Liver (tissue), 9 donors: ENCODE results near the gene KRTAP12-4. TPM values are rescaled to one million over a fixed set of nuclear protein-coding genes. Genes with fewer than 3 reads are reported as not detected.

Experiments
- DNase-seq: peaks from one replicate; pipeline ENCODE4 v3.0.0-alpha.2; 2017; ENCODE audit warnings: low spot score
- H3K27ac ChIP-seq, 2 donors: one replicate each; pipeline ENCODE4 v1.7.0; 2013; ENCODE audit warnings: inconsistent platforms in 2 of 2, low read length in 2 of 2, control low read depth in 1 of 2, low read depth in 1 of 2, mild to moderate bottlenecking in 1 of 2
- H3K27me3 ChIP-seq, 4 donors: one replicate each; pipeline versions ENCODE4 v1.6.1 to v1.7.0; 2013; ENCODE audit warnings: low read length in 3 of 4, inconsistent platforms in 1 of 4, mild to moderate bottlenecking in 1 of 4, moderate library complexity in 1 of 4; ENCODE audit not compliant: control insufficient read depth in 4 of 4, insufficient read depth in 4 of 4
- H3K36me3 ChIP-seq, 4 donors: one replicate each; pipeline versions ENCODE4 v1.6.1 to v1.7.0; 2013; ENCODE audit warnings: low read length in 3 of 4, mild to moderate bottlenecking in 3 of 4, low read depth in 1 of 4, moderate library complexity in 1 of 4; ENCODE audit not compliant: control insufficient read depth in 4 of 4, insufficient read depth in 3 of 4
- H3K4me1 ChIP-seq, 4 donors: one replicate each; pipeline versions ENCODE4 v1.6.1 to v1.7.0; 2013; ENCODE audit warnings: low read length in 3 of 4, mild to moderate bottlenecking in 3 of 4, moderate library complexity in 1 of 4; ENCODE audit not compliant: control insufficient read depth in 4 of 4, insufficient read depth in 4 of 4
- H3K4me3 ChIP-seq, 3 donors: one replicate each; pipeline versions ENCODE4 v1.6.1 to v1.7.0; 2013; ENCODE audit warnings: low read length in 3 of 3, control low read depth in 1 of 3, low read depth in 1 of 3, mild to moderate bottlenecking in 1 of 3
- H3K9ac ChIP-seq, 2 donors: one replicate each; pipeline ENCODE4 v1.7.0; 2013; ENCODE audit warnings: low read length in 2 of 2, mild to moderate bottlenecking in 2 of 2, moderate library complexity in 2 of 2, control low read depth in 1 of 2, low read depth in 1 of 2
- H3K9me3 ChIP-seq, 4 donors: one replicate each; pipeline versions ENCODE4 v1.6.1 to v1.7.0; 2013; ENCODE audit warnings: low read length in 3 of 4; ENCODE audit not compliant: control insufficient read depth in 4 of 4
- ATF3 ChIP-seq: IDR thresholded peaks from 2 replicates; pipeline ENCODE4 v1.6.1; 2016; ENCODE audit warnings: antibody characterized with exemption
- CTCF ChIP-seq: fragments of 150-350 bp; IDR thresholded peaks from 2 replicates; pipeline ENCODE4 v1.5.1; 2017; ENCODE audit warnings: improper control_type of control experiment, low read depth, low read length; ENCODE audit not compliant: missing input control
- EGR1 ChIP-seq, 2 donors: IDR thresholded peaks; 2 replicates each; pipeline ENCODE4 v1.6.1; 2016 to 2018; ENCODE audit warnings: antibody characterized with exemption in 2 of 2, low read depth in 2 of 2
- FOXA1 ChIP-seq: IDR thresholded peaks from 2 replicates; pipeline ENCODE4 v1.6.1; 2016; ENCODE audit warnings: antibody characterized with exemption
- FOXA2 ChIP-seq: IDR thresholded peaks from 2 replicates; pipeline ENCODE4 v1.6.1; 2016; ENCODE audit warnings: antibody characterized with exemption
- GABPA ChIP-seq, 2 donors: IDR thresholded peaks in 1 of 2; conservative IDR thresholded peaks in 1 of 2; 2 replicates each; pipeline ENCODE4 v1.6.1; 2016; ENCODE audit warnings: antibody characterized with exemption in 2 of 2, mild to moderate bottlenecking in 1 of 2, moderate library complexity in 1 of 2
- HNF4A ChIP-seq, 2 donors: conservative IDR thresholded peaks; 2 replicates each; pipeline ENCODE4 v1.6.1; 2016; ENCODE audit warnings: antibody characterized with exemption in 2 of 2, mild to moderate bottlenecking in 2 of 2
- HNF4G ChIP-seq: IDR thresholded peaks from 2 replicates; pipeline ENCODE4 v1.6.1; 2016; ENCODE audit warnings: antibody characterized with exemption
- JUND ChIP-seq, 2 donors: IDR thresholded peaks; 2 replicates each; pipeline ENCODE4 v1.6.1; 2016; ENCODE audit warnings: antibody characterized with exemption in 2 of 2
- MAX ChIP-seq: IDR thresholded peaks from 2 replicates; pipeline ENCODE4 v1.6.1; 2016; ENCODE audit warnings: antibody characterized with exemption
- NR2F2 ChIP-seq: IDR thresholded peaks from 2 replicates; pipeline ENCODE4 v1.6.1; 2016; ENCODE audit warnings: antibody characterized with exemption
- RAD21 ChIP-seq, 2 donors: IDR thresholded peaks; 2 replicates each; pipeline ENCODE4 v1.6.1; 2016; ENCODE audit warnings: antibody characterized with exemption in 2 of 2, mild to moderate bottlenecking in 2 of 2
- REST ChIP-seq: IDR thresholded peaks from 2 replicates; pipeline ENCODE4 v1.6.1; 2016; ENCODE audit warnings: antibody characterized with exemption, mild to moderate bottlenecking
- RXRA ChIP-seq, 2 donors: IDR thresholded peaks; 2 replicates each; pipeline ENCODE4 v1.6.1; 2017 to 2018; ENCODE audit warnings: antibody characterized with exemption in 2 of 2, mild to moderate bottlenecking in 1 of 2
- SP1 ChIP-seq: IDR thresholded peaks from 2 replicates; pipeline ENCODE4 v1.6.1; 2018; ENCODE audit warnings: antibody characterized with exemption, mild to moderate bottlenecking
- TAF1 ChIP-seq: conservative IDR thresholded peaks from 2 replicates; pipeline ENCODE4 v1.6.1; 2016; ENCODE audit warnings: antibody characterized with exemption, mild to moderate bottlenecking
- YY1 ChIP-seq: IDR thresholded peaks from 2 replicates; pipeline ENCODE4 v1.6.1; 2016; ENCODE audit warnings: antibody characterized with exemption, mild to moderate bottlenecking
- ZBTB33 ChIP-seq: IDR thresholded peaks from 2 replicates; pipeline ENCODE4 v1.6.1; 2016; ENCODE audit warnings: antibody characterized with exemption
- WGBS: extraction: QIAGEN DNeasy Blood & Tissue Kit; methylation state at CpG from one replicate; pipeline ENCODE4 v1.1.7; 2013; 5-methylcytosine and 5-hydroxymethylcytosine counted together
- polyA plus RNA-seq, 2 donors: library from polyadenylated mRNA; stranded (reverse) in 1 of 2; unstranded in 1 of 2; fragments of 200-250 nt in 1 of 2; fragments of >200 nt in 1 of 2; fragmentation: Nextera tagmentation in 1 of 2; extraction: Ambion mirVana in 1 of 2; gene quantifications; one replicate each; pipeline versions ENCODE4 v1.2.1 to v1.2.3, GENCODE V29; 2013 to 2015
- total RNA-seq, 2 donors: library from RNA; depleted of rRNA; stranded (reverse); fragments of >200 nt; gene quantifications; one replicate each; pipeline ENCODE4 v1.2.3, GENCODE V29; 2014
- donor health status: healthy.
- donor health status: healthy.
- donor health status: healthy.
- donor health status: healthy.
- donor health status: healthy.

KRTAP12-4 gene
- total and polyA plus RNA-seq, 4 donors: not detected

GRCh38 chr21:44626673-44627143 lies 27.8 kb downstream of the KRTAP12-4 start, which contains the start of gene KRTAP10-9:
Gene KRTAP10-9, plus strand, starts transcription at chr21:44627093. Its CDS starts 79 bp downstream, at chr21:44627172.
- no peak for TF ChIP-seq FOXA1
- no peak for TF ChIP-seq HNF4A (conservative IDR thresholded peaks at IDR 0.05)
- TF ChIP-seq NR2F2: no peak
- TF ChIP-seq FOXA2: no peak
- no peak for TF ChIP-seq SP1
- TF ChIP-seq ATF3: no peak
- TF ChIP-seq TAF1: no peak
- no peak for TF ChIP-seq ZBTB33
- no peak for TF ChIP-seq HNF4G
- TF ChIP-seq JUND (IDR thresholded peaks at IDR 0.05): no peak
- TF ChIP-seq YY1: no peak
- no peak for TF ChIP-seq RAD21 (IDR thresholded peaks at IDR 0.05)
- no peak for TF ChIP-seq MAX
- TF ChIP-seq RXRA (IDR thresholded peaks at IDR 0.05): no peak
- no peak for TF ChIP-seq GABPA (IDR thresholded peaks at IDR 0.05 in 1 of 2, conservative IDR thresholded peaks at IDR 0.05 in 1 of 2)
- no peak within 1 kb of the TSS for H3K27ac ChIP-seq
- WGBS: 60% methylated on average over 7 of the region's 7 CpGs
- H3K27me3 ChIP-seq: no peaks in the 10 kb centered on the region
- peaks cover 2 to 12% (median 4%) of the 10 kb centered on the region in 4 donors for H3K9me3 ChIP-seq
- H3K4me3 ChIP-seq: no peak within 1 kb of the TSS
- H3K36me3 ChIP-seq: no peaks in the 10 kb centered on the region
- no peak for DNase-seq
- H3K9ac ChIP-seq: no peak within 1 kb of the TSS
- H3K4me1 ChIP-seq: no peaks in the 10 kb centered on the region

GRCh38 chr21:44626262-44626661 lies 28.2 kb downstream of the KRTAP12-4 start:
- H3K36me3 ChIP-seq: no peaks in the 10 kb centered on the region
- DNase-seq: no peak
- H3K4me3 ChIP-seq: no peak overlapping the region
- WGBS: 75% methylated on average over 10 of the region's 10 CpGs
- H3K9ac ChIP-seq: no peak overlapping the region
- H3K4me1 ChIP-seq: no peaks in the 10 kb centered on the region
- no peak overlapping the region for H3K27ac ChIP-seq
- peaks cover 1 to 12% (median 3%) of the 10 kb centered on the region in 4 donors for H3K9me3 ChIP-seq
- TF ChIP-seq TAF1 (no peak), YY1 (no peak), ATF3 (no peak), ZBTB33 (no peak), CTCF (no peak), MAX (no peak), REST (no peak), NR2F2 (no peak), FOXA1 (no peak), RXRA (IDR thresholded peaks at IDR 0.05) (no peak), JUND (IDR thresholded peaks at IDR 0.05) (no peak), HNF4A (conservative IDR thresholded peaks at IDR 0.05) (no peak), GABPA (IDR thresholded peaks at IDR 0.05 in 1 of 2, conservative IDR thresholded peaks at IDR 0.05 in 1 of 2) (no peak), FOXA2 (no peak), HNF4G (no peak), EGR1 (IDR thresholded peaks at IDR 0.05; ENCODE audit: low read depth in 2 of 2) (no peak), RAD21 (IDR thresholded peaks at IDR 0.05) (no peak)
- no peaks in the 10 kb centered on the region for H3K27me3 ChIP-seq
